Smooth muscle cell of the brain vasculature (primary cell): ENCODE results near the gene DMKN.

Experiments used
- DNase-seq: peaks from one replicate; pipeline ENCODE4 v3.0.0-alpha.2; 2012; ENCODE audit warnings: low read depth, low spot score

The DMKN gene

GRCh38 chr19:35513628-35514281 lies at the start of gene DMKN:
DMKN (minus strand) TSS chr19:35513649; CDS start chr19:35513475, 174 bp downstream.
- DNase-seq: no peak

GRCh38 chr19:35562776-35563175 lies 49.3 kb upstream of the DMKN start:
- no peak for DNase-seq

- DNase-seq: no peak
These were observed 48.9 kb upstream of the DMKN start for GRCh38 chr19:35562336-35562735.

GRCh38 chr19:35561436-35561835 lies 48.0 kb upstream of the DMKN start:
- DNase-seq: no peak

- DNase-seq: no peak
These were observed 47.2 kb upstream of the DMKN start for GRCh38 chr19:35560677-35561076.

- DNase-seq: no peak
These were observed 46.8 kb upstream of the DMKN start for GRCh38 chr19:35560271-35560670.

- DNase-seq: no peak
These were observed 46.3 kb upstream of the DMKN start for GRCh38 chr19:35559781-35560180.

- DNase-seq: no peak
These were observed 45.8 kb upstream of the DMKN start for GRCh38 chr19:35559281-35559659.

GRCh38 chr19:35558400-35559280 lies 45.2 kb upstream of the DMKN start:
- no peak for DNase-seq

- DNase-seq: no peak
These were observed 44.3 kb upstream of the DMKN start for GRCh38 chr19:35557539-35558399.

- no peak for DNase-seq
These were observed 43.5 kb upstream of the DMKN start for GRCh38 chr19:35556846-35557538.

- no peak for DNase-seq
These were observed 42.7 kb upstream of the DMKN start for GRCh38 chr19:35556025-35556590.

- DNase-seq: no peak
These were observed 42.0 kb upstream of the DMKN start for GRCh38 chr19:35555301-35556005.

GRCh38 chr19:35554076-35554475 lies 40.6 kb upstream of the DMKN start:
- no peak for DNase-seq

- DNase-seq: no peak
These were observed 40.0 kb upstream of the DMKN start for GRCh38 chr19:35553385-35554000.

- DNase-seq: no peak
These were observed 39.3 kb upstream of the DMKN start for GRCh38 chr19:35552534-35553384.

GRCh38 chr19:35551091-35551810 lies 37.8 kb upstream of the DMKN start:
- DNase-seq: no peak

GRCh38 chr19:35549879-35550523 lies 36.6 kb upstream of the DMKN start:
- DNase-seq: no peak
